HG02763 (cell line): Measurements from ENCODE around the gene NDUFS6.
"Not testable (repeated sequence)": the region's sequence is repeated elsewhere in the genome, so short reads cannot be mapped to it uniquely, and the experiment has no call there.

Source experiments
- ATAC-seq: cut with Tn5 transposase; IDR thresholded peaks from one replicate; pipeline ENCODE4 v1.9.1; 2021; ENCODE audit warnings: mild to moderate bottlenecking, moderate library complexity; ENCODE audit not compliant: unreplicated experiment

Gene NDUFS6

DNA sequence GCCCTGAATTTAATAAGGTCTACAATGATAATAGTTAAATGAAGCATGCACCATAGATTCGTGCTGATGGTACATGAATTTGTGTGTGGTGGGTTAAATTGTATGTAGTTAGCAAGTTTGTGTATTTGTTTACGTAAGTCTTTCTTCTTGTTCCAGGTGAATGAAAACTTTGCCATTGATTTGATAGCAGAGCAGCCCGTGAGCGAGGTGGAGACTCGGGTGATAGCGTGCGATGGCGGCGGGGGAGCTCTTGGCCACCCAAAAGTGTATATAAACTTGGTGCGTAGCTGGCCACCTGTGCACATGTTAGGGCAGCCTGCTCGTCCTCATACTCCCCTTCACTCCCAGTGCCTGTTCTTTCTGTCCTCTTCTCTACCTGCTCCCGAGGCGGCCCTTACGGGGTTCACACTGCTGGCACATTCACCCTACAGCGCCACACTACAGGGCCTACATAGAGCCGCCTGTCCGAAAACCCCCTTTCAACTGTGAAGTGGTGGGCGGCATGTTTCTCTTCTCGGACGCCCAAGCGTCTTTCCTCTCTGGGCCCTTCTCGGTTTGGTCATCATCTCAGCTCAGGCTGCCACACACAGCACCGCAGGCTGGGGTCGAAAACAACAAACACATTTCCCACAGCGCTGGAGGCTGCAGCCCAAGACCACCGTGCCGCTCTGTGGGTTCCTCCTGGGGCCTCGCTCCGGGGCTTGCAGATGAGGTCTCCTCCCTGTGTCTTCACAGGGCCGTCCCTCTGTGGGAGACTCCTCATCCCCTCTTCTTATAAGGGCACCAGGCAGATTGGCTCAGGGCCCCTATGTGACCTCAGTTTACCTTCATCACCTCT lies 13.2 kb downstream of the NDUFS6 start:
- no peak for ATAC-seq

DNA sequence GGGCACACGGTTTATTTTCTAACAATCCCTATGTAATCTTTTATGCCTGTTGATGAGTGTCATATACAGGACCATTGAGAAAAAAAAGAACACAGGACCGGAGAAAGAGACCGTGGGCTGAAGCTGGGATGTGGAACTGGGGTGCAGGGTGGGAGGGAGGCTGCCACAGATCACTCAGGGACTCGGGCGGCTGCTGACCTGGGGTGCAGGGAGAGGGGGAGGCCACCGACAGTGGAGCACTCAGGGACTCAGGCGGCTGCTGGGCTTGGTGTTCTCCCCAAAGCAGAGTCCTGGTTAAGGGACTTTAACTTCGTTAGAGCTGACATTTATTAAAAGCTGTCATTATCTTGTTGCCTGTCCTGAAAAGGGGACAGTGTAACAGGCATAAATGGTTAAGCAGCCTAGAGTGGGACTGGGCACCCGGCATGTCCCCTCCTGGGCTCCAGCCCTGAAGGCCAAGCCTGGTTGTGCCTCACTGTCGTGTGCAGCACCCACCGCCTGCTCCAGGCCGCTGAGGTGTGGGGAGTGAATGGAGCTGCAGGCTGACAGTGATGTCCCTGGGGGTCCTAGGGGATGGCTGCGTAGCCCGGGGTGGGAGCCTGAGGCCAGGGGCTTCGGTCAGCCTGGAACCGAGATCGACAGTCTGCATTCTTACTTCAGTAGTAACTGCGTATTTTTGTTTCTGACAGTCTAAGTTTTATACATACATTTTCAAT lies 14.0 kb downstream of the NDUFS6 start:
- ATAC-seq = no peak

DNA sequence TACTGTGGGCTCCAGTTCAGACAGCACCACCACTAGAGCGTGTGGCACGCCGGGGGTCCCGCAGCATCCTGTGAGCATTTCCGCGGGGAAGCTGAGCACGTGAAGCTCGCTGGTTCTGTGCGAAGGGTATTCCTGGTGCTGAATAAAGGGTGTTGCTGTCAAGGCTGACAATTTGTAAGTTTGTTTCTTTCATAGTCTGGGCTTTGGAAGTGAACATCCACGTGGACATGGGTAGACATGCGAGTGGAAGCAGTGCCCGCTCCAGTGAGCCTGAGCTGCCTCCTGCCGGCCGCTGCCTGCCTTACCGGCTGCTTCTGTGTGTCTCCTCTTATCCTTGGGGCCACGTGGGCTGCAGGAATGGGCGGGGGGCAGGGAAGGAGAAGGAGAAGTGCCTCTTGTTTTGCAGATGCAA lies 14.7 kb downstream of the NDUFS6 start:
- ATAC-seq = no peak

GRCh38 chr5:1816495-1817089 lies 15.4 kb downstream of the NDUFS6 start:
- ATAC-seq = not testable (repeated sequence)

DNA sequence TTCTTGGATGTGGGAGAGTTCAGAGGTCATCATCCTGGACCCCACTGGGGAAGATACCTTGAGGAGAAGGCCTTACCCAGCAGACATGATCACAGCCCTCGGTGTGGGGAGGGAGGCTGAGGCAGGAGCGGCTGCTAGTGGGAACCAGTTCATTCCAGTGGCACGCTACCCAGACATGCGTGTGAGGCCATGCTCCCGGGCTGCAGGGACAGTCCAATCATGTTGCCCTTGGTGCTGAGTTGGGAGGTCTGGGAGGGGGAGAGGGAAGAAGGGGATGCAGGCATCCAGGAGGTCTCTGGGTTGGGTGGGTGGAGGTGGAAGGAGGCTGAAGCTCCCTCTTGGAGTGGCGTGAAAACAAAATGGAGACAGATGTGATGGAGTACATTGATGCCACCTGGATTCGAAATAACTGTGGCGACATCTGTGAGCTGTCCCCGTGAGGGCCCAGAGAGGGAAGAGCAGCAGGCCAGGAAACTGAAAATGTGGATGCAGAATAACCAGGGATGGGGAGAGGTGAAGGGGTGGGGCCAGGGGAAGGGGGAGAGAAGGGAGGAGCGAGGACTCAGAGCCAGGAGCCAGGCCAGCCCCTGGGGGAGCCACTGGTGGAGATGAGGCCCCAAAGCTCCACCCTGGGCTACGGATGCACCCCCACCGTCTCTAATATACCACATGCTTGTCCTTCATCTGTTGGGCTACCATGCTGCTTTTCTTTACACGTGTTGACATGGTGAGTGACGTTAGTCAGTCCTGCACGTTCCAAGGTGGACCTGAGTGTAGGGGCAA lies 16.2 kb downstream of the NDUFS6 start:
- ATAC-seq = no peak

DNA sequence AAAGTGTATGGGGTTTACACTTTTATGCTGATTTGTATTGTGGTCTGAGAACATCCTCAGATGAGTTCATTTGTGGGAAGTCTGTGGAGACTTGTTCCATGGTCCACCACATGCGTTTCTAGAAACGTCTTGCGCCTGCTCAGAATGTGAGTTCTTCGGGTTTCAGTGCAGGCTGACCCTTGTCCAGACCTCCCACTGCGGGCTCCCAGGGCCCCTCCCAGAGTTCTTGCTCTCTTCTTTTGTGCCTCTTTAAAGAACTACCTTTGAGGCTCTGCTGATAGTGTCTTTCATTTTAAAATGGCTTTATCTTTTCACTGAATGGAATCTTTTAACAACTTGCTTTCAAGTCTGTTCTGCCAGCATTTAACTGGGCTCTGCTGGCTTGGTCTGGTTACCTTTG lies 17.6 kb downstream of the NDUFS6 start:
- no peak for ATAC-seq

- ATAC-seq = no peak
These were observed 18.3 kb downstream of the NDUFS6 start for GRCh38 chr5:1819458-1819857.

DNA sequence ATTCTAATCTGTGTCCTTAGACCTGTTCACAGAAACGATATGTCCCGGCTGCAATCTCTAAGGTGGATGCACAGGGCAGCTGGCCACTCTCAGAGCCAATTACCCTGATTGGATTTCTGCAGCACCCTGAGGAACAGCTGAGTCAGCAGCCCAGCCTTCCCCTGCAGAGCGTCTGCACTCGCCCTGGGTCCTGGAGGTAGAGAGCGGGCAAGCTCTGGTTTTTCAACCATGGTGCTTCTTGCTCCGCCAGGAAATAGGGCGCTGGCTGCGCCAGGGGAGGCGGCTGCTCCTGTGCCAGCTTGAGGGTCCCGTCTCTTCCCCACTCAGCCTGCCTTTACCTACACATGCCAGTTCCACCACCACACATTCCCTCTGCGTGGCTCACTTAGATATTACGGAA lies 19.2 kb downstream of the NDUFS6 start:
- ATAC-seq = no peak

DNA sequence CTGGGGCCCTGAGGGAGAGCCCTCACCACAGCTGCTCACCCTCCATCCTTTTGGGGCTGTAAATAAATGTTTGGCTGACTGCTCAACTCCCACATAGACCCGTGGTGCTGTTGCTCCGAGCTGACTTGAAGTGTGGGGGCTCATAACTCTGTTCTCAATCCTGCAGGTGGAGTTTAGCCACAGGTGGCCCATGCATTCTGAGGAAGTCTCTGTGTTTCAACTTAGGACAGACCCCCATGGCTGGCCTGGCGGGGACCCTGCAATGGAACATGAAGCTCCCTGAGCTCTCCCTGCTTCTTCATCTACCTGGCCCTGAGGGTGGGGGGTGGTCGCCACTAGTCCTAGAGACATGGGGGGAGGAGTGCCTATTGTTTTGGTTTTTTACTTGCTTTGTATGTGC lies 19.7 kb downstream of the NDUFS6 start:
- ATAC-seq = no peak

DNA sequence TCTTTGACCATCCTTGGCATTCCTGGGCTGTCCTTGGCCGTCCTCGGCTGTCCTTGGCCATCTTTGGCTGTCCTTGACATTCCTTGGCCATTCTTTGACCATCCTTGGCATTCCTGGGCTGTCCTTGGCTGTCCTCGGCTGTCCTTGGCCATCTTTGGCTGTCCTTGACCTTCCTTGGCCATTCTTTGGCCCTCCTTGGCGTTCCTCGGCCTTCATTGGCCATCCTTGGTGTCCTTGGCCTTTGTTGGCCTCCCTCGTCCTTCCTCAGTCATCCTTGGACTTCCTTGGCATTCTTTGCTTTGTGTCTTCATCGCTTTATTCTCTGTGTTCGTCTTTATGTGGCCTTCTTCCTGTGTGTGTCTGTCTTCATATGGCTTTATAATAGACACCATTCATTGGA lies 20.7 kb downstream of the NDUFS6 start:
- no peak for ATAC-seq

- ATAC-seq = no peak
These were observed 22.3 kb downstream of the NDUFS6 start for GRCh38 chr5:1823381-1824034.

GRCh38 chr5:1824109-1824821 lies 23.1 kb downstream of the NDUFS6 start:
- ATAC-seq = no peak

DNA sequence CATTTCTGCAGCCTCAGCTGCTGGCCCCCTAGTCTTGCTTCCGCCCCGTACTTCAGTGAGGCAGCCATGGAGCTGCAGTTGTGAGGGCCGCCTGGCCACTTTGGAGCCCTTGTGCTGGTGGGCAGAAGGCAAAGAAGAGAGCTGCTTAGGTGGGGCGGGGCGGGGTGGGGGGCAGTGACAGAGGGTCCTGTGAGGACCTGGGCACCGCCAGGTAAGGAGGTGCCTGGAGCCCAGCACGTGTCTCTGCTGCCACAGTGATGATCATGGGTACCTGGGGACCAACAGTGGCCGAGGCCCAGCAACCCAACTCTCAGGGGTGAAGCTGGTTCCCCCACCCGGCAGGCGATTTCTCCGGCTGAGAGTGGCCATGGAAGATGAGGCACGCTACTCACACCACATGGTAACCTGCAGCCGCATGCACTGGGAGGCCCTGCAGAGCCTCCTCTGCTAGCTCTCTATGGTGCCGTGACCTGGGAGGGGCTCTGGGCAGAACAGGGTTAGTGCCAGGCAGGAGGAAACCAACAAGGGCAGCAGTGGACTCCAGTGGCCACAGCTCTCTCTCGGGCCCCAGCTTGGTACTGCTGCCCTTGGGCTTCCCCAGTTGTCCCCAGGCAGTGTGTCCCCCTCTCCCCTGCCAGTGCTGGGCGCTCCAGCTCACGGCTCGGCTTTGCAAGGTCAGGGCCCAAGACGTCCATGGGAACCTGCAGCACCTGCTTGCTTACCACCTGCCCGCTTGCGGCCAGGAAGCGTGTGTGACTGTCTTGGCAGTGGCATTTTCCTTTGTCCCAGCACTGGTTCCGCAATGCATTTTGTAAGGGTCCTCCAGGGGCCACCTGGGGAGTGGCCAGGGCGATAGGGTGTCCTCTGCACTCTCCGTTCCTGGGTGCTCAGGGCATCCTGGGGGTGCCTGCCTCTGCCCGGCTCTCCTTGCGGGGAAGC lies 24.0 kb downstream of the NDUFS6 start:
- ATAC-seq = no peak

DNA sequence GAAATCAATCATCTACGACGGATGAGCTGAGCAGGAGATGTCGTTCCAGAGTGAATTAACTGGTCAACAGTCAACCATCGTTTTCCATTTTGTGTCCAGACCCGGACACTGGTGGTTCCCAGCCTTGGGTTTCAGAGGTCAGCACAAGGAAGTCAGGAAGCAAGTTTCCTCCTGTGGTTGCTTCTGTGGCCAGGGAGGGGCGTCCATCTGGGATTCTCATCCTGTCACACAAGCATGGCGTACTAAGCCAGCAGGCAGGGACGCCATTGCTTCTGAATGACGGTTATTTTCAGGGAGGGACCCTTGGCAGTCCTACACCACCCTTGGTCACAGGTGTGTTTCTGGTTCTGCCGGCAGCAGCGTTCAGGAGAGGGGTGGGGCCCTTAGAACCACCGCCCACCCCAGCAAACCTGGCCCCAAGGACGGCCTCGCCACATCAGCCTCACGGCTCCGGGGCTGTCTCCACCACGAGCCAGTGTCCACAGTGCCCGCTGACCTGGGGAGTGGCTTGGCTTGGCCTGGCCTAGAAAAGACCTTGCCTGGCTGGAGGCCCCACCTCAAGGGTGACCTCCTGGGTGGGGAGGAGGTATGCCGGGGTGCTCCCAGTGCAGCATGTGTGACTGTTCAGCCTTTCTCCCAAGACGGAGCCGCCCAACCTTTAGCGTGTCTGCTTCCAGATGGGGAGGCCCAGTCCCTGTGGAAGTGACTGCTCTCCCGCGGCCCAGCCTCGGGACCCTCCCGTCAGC lies 25.2 kb downstream of the NDUFS6 start:
- ATAC-seq = no peak

DNA sequence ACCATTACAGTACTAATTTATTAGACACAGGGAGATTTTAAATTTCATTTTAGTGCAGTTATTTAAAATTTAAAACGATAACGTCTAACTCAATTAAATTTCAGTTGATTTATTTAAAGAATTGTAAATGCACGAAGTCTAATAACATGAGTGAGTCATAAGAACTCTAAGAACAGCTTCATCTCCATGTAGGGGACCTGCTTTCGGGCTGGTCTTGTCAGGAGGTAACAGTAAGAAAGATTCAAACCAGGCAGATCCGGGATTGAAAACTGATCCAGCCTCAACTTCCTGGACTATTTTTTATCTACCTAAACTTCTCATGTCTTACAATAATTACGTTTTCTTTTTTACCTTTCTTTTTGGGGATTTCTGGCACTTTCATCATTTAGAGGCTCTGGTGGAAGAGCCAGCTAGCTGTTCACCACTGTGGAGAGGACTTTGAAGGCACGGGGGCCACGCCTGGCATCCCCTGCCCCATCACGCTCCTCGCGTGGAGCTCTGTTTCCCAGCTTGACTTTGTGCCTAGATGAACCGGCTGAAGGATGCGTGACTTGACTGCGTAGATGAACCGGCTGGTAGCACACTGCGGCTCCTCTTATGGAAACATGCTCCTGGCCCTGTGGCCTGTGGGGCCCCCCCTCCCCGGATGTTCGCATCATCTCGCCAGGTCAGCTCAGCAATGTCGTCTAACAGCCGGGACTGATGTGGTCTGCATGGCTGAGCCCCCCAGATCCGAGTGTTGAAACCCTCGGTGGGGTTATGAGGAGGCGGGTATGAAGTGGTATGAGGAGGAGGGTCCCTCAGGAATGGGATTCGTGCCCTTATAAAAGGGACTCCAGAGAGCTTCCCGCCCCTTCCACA lies 26.0 kb downstream of the NDUFS6 start:
- ATAC-seq = no peak

GRCh38 chr5:1827886-1828397 lies 26.7 kb downstream of the NDUFS6 start:
- no peak for ATAC-seq

DNA sequence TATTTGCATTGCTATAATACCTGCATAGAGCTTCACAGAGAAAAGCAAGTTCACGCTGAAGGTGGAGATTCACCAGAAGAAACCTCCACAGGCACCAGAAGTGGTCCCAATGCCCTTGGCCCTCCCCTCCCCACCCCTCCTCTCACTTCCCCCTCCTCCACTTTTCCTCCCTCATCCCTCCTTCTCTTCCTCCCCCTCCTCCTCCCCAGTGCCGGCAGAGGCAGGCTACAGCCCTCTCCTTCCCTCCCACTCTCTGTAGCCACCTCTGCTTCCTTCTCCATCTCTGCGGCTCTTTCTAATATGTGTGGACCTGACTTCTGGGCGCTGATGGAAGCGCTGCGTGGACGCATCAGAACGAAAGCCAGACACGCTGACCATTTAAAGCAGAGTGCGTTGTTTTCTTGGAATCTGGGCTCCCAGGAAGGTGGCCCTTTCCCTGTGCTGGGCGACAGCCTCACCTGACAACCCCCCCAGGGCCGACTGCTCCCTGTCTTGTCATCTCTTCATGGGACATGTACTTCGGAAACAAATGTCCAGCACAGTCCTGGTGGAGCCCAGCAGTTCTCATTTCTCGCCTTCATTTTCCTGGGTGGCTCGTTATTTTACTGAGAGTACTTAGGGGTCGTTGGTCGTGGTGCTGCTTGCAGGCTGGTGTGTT lies 29.5 kb downstream of the NDUFS6 start:
- no peak for ATAC-seq
